ENCODE data around the gene CATSPER4. TPM values are rescaled to one million over a fixed set of nuclear protein-coding genes. Genes with fewer than 3 reads are reported as not detected.
A peak's percentile ranks its signal among the peaks of the same experiment; 100 is the strongest.

CATSPER4 gene
- total RNA-seq, 1 experiment from 2014 or later = 0.35 TPM

GRCh38 chr1:26237230-26237966 is 47.0 kb downstream of the CATSPER4 start:
- peaks cover 37% of the 10 kb centered on the region for H3K36me3 Mint-ChIP-seq
- POLR2A ChIA-PET = no interaction called here
- no peak overlapping the region for H3K4me3 Mint-ChIP-seq
- DNase-seq (ENCODE audit: low spot score) = no peak
- H3K27ac Mint-ChIP-seq = peak overlapping the region; percentile 34; the same call in 1 of the 2 replicates
- no peak for ATAC-seq
- TF ChIP-seq ZNF317 (CRISPR knock-in tag; IDR thresholded peaks at IDR 0.05; ENCODE audit: borderline replicate concordance, low read depth) = no peak
- no peak for TF ChIP-seq TEAD4 (CRISPR knock-in tag; IDR thresholded peaks at IDR 0.05)
- no peak for TF ChIP-seq MXD4 (CRISPR knock-in tag; IDR thresholded peaks at IDR 0.05; ENCODE audit: borderline replicate concordance)
- no peak for TF ChIP-seq ZBTB43 (CRISPR knock-in tag; IDR thresholded peaks at IDR 0.05)
- no peak for TF ChIP-seq ATF6 (CRISPR knock-in tag; IDR thresholded peaks at IDR 0.05)
- no peak for TF ChIP-seq MLX (CRISPR knock-in tag; IDR thresholded peaks at IDR 0.05)
- no peak for TF ChIP-seq CREB1 (CRISPR knock-in tag; IDR thresholded peaks at IDR 0.05)
- peaks cover 3% of the 10 kb centered on the region for H3K27me3 Mint-ChIP-seq (ENCODE audit: low read depth)
- CTCF ChIA-PET = interaction anchor here (1.1 to 1.7 kb wide), 4 partner anchors 35 to 92 kb away, joined by 3 to 6 read pairs (median 5); partner anchors contain the start of gene ZNF593
- H3K9me3 Mint-ChIP-seq = peaks cover 6% of the 10 kb centered on the region; the same call in 1 of the 2 replicates
- peaks cover 25% of the 10 kb centered on the region for H3K4me1 Mint-ChIP-seq

GRCh38 chr1:26239936-26240335 is 49.5 kb downstream of the CATSPER4 start:
- Mint-ChIP-seq H3K9me3 (peaks cover 6% of the 10 kb centered on the region; the same call in 1 of the 2 replicates), H3K4me3 (no peak overlapping the region), H3K4me1 (peaks cover 21% of the 10 kb centered on the region), H3K27ac (no peak overlapping the region), H3K36me3 (peaks cover 52% of the 10 kb centered on the region), H3K27me3 (ENCODE audit: low read depth) (no peaks in the 10 kb centered on the region)
- DNase-seq (ENCODE audit: low spot score) (no peak), ATAC-seq (no peak)
- no peak for TF ChIP-seq JAZF1 (CRISPR knock-in tag; IDR thresholded peaks at IDR 0.05)
- no peak for TF ChIP-seq RELA (CRISPR knock-in tag; IDR thresholded peaks at IDR 0.05; ENCODE audit: borderline replicate concordance)
- TF ChIP-seq E2F4 (CRISPR knock-in tag; IDR thresholded peaks at IDR 0.05; ENCODE audit: borderline replicate concordance, low read depth) = no peak
- TF ChIP-seq ESRRA (CRISPR knock-in tag; IDR thresholded peaks at IDR 0.05; ENCODE audit: borderline replicate concordance) = no peak
- no peak for TF ChIP-seq SP1 (CRISPR knock-in tag; conservative IDR thresholded peaks at IDR 0.05)
- no peak for TF ChIP-seq NFYB (CRISPR knock-in tag; conservative IDR thresholded peaks at IDR 0.05; ENCODE audit: low read depth)
- no peak for TF ChIP-seq SMAD4 (CRISPR knock-in tag; IDR thresholded peaks at IDR 0.05)
- no peak for TF ChIP-seq USF1 (CRISPR knock-in tag; IDR thresholded peaks at IDR 0.05)
- TF ChIP-seq FOXP4 (CRISPR knock-in tag; IDR thresholded peaks at IDR 0.05) = no peak
- ChIA-PET CTCF (no interaction called here), POLR2A (no interaction called here)

Other genes starting within 250 kb of the CATSPER4 start
- 9.4 to 11.8 TPM (median 11.5 TPM) in 3 replicates for gene PAFAH2, start 192.5 kb upstream of the CATSPER4 start, total RNA-seq (2021)
- gene EXTL1, start 168.8 kb upstream of the CATSPER4 start, total RNA-seq (2021) = 1.3 to 2.1 TPM (median 1.9 TPM) in 3 replicates
- 0.15 to 0.41 TPM (median 0.41 TPM) in 3 replicates for gene SLC30A2, start 144.5 kb upstream of the CATSPER4 start, total RNA-seq (2021)
- gene TRIM63, start 123.0 kb upstream of the CATSPER4 start, total RNA-seq (2021) = not detected in 3 replicates
- 4.0 to 5.5 TPM (median 4.3 TPM) in 3 replicates for gene PDIK1L, start 78.8 kb upstream of the CATSPER4 start, total RNA-seq (2021)
- gene FAM110D, start 31.5 kb upstream of the CATSPER4 start, total RNA-seq (2021) = 0.37 to 0.55 TPM (median 0.53 TPM) in 3 replicates
- gene C1orf232, start 21.6 kb upstream of the CATSPER4 start, total RNA-seq (2021) = not detected in 3 replicates
- gene ZNF593, start 20.7 kb upstream of the CATSPER4 start, total RNA-seq (2021) = 39.6 to 49.1 TPM (median 43.3 TPM) in 3 replicates
- not detected in 3 replicates for gene ZNF593OS, start 18.8 kb upstream of the CATSPER4 start, total RNA-seq (2021)
- gene CNKSR1, start 13.1 kb upstream of the CATSPER4 start, total RNA-seq (2021) = 18.0 to 20.5 TPM (median 19.7 TPM) in 3 replicates
- gene CEP85, start 43.6 kb downstream of the CATSPER4 start, total RNA-seq (2021) = 32.0 to 40.8 TPM (median 35.3 TPM) in 3 replicates
- 70.8 to 92.9 TPM (median 92.3 TPM) in 3 replicates for gene SH3BGRL3, start 89.5 kb downstream of the CATSPER4 start, total RNA-seq (2021)
- gene UBXN11, start 116.0 kb downstream of the CATSPER4 start, total RNA-seq (2021) = 12.4 to 14.1 TPM (median 14.1 TPM) in 3 replicates
- gene CD52, start 127.4 kb downstream of the CATSPER4 start, total RNA-seq (2021) = 2.8 to 3.7 TPM (median 3.4 TPM) in 3 replicates
- 14.4 to 21.1 TPM (median 17.8 TPM) in 3 replicates for gene CRYBG2, start 163.5 kb downstream of the CATSPER4 start, total RNA-seq (2021)
- not detected in 3 replicates for gene ZNF683, start 182.1 kb downstream of the CATSPER4 start, total RNA-seq (2021)
- 1,150 to 1,251 TPM (median 1,185 TPM) in 3 replicates for gene LIN28A, start 220.2 kb downstream of the CATSPER4 start, total RNA-seq (2021)
- 44.9 to 55.4 TPM (median 47.1 TPM) in 3 replicates for gene DHDDS, start 241.7 kb downstream of the CATSPER4 start, total RNA-seq (2021)